GM10248 (cell line): ENCODE results near the gene RAPGEF3.

Source experiments
- CTCF ChIA-PET: fragments of 300-600 bp; sonication (Branson Sonifier 250); formaldehyde crosslinking; extraction: SDS; loops from one replicate; lab custom pipeline; 2021; ENCODE audit warnings: antibody characterized with exemption; lab: Yijun Ruan, JAX
- POLR2A ChIA-PET: fragments of 350-650 bp; sonication (Branson Sonifier 250); formaldehyde crosslinking; extraction: SDS; loops from one replicate; lab custom pipeline; 2020; ENCODE audit warnings: antibody characterized with exemption; lab: Yijun Ruan, JAX
- DNase-seq: peaks from one replicate; pipeline ENCODE4 v3.0.0; 2012; ENCODE audit errors: extremely low spot score
- TF ChIP-seq, protein P1 (sequence below): IDR thresholded peaks from 2 replicates; pipeline ENCODE4 v1.5.1; 2012; ENCODE audit warnings: mild to moderate bottlenecking, low read depth; ENCODE audit errors: extremely low read depth, missing control alignments, control extremely low read depth

RAPGEF3 gene

DNA sequence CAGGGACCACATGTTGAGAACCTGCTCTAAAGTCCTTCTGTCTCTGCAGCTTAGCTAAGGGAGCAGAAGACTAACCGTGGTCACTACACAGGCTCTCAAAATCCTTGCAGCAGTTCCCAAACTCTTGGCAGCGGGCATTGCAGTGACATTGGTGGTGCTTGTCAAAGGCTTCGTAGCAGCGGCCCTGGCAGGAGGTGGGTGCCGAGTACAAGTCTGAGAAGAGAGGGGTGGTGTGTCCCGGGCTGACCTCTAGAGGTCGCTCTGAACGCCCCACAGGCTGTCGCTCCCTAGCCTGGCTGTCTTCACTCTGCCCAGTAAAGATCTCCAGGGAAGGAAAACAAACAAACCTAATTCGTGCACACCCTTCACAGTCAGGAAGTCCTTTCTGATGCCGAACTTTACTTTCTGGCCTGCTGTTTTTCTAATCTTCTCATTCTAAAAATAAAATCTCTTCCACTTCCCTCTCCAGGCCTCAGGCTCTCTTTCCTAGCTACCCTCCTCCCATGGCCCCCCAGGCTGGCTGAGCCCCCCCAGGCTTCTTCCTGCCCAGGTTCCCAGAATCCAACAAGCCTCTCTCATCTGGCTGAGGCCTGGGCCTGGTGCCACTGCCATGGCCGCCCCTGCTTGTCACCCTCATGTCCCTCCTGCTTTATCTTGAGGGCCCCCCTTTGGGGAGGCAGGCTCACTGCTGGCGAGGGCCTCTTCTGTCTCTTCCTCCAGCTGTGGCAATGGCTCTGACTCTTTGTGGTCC is 41.1 kb downstream of the RAPGEF3 start:
- ChIA-PET POLR2A (interaction anchor here (1.8 kb wide), 1 partner anchor 23 kb away, joined by 4 read pairs; no protein-coding TSS in a partner anchor), CTCF (interaction anchor here (1.0 to 46.2 kb wide), 15 partner anchors 8 to 128 kb away, joined by 3 to 1524 read pairs (median 4); partner anchors contain the start of genes ENDOU, RAPGEF3, RPAP3 and SLC48A1)
- TF ChIP-seq, protein P1, sequence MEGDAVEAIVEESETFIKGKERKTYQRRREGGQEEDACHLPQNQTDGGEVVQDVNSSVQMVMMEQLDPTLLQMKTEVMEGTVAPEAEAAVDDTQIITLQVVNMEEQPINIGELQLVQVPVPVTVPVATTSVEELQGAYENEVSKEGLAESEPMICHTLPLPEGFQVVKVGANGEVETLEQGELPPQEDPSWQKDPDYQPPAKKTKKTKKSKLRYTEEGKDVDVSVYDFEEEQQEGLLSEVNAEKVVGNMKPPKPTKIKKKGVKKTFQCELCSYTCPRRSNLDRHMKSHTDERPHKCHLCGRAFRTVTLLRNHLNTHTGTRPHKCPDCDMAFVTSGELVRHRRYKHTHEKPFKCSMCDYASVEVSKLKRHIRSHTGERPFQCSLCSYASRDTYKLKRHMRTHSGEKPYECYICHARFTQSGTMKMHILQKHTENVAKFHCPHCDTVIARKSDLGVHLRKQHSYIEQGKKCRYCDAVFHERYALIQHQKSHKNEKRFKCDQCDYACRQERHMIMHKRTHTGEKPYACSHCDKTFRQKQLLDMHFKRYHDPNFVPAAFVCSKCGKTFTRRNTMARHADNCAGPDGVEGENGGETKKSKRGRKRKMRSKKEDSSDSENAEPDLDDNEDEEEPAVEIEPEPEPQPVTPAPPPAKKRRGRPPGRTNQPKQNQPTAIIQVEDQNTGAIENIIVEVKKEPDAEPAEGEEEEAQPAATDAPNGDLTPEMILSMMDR: peak; percentile 37
- DNase-seq: peak; percentile 74

DNA sequence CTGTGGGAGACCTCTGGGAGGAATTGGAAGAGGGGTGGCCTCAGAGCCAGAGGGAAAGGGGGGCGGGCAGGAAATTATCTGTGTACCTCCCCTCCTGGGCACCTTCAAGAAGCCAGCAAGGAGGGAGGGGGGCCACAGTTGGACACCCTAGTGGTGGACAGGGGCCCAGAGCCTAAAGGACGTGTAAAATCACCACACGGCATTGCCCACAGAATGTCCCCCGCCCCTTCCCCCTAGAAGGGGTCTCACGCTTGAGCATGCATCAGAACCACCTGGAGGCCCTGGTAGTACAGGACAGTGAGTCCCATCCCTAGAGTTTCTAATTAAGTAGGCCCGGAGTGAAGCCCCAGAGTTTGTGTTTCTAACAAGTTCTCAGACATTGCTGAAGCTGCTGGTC is 41.6 kb downstream of the RAPGEF3 start:
- POLR2A ChIA-PET: interaction anchor here (1.8 kb wide), 1 partner anchor 24 kb away, joined by 4 read pairs; no protein-coding TSS in a partner anchor
- CTCF ChIA-PET: interaction anchor here (1.0 to 46.2 kb wide), 12 partner anchors 8 to 123 kb away, joined by 3 to 1524 read pairs (median 17); partner anchors contain the start of genes ENDOU, RAPGEF3, RPAP3 and SLC48A1
- TF ChIP-seq, protein P1: no peak
- DNase-seq: no peak

DNA sequence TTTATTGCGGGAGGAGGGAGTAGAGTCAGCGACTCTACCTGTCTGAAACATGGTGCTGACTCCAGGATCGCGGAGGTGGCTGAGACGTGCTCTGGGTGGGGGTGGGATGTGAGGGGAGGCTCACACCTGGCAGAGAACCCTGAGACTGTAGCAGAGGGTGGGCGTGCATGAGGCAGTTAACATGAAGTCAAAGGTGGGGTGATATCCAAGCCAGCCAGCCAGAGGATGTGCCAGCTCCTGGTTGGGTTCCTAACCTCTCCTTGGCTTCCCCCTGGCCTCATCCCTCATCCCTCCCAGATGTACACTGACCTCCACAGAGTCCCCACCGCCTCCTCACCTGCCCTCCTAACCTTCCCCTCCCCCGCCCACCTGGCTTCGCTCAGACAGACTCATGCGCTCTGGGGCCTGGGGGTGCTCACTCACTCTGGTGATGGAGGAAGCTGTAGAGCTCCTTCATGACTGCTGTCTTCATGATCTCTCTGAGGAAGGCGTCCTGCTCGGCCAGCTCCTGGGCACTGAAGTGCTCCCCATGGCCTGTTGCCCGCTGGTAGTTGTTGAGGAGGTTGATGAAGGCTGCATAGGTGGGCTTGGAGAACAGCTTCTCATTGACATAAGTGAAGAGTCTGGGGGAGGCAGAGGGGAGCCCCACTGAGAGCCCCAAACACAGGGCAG is 42.7 kb downstream of the RAPGEF3 start:
- CTCF ChIA-PET: interaction anchor here (0.8 to 46.2 kb wide), 19 partner anchors 9 to 234 kb away, joined by 3 to 1524 read pairs (median 7); partner anchors contain the start of genes ENDOU, RAPGEF3, RPAP3 and SLC48A1
- TF ChIP-seq, protein P1: no peak
- POLR2A ChIA-PET: no interaction called here
- no peak for DNase-seq

DNA sequence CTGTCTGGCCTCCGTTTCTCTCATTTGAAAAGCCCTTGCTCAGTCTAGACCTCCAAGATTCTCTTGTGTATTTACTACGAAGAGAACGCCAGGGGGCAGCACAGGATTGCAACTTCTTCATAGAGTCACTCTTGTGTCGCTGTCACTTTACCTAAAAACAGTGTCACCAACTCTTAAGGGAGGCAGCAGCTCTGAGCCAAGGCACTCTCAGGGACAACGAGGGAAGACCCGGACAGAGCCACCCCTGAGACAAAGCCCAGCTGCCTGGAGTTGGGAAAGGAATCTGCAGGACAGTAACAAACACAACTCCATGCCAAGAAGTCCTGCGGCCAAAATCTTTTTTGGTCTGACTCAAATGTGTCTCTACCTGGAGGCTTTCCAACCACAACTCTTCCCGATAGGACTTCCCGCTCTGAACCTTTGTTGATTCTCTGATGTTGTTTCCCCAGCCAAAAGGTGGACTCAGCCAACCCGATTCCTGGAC is 43.2 kb downstream of the RAPGEF3 start:
- CTCF ChIA-PET: interaction anchor here (0.6 to 46.2 kb wide), 19 partner anchors 9 to 444 kb away, joined by 3 to 1524 read pairs (median 7); partner anchors contain the start of genes ENDOU, HDAC7, RAPGEF3 and RPAP3
- POLR2A ChIA-PET: no interaction called here
- DNase-seq: peak; percentile 77
- TF ChIP-seq, protein P1: peak; percentile 83

DNA sequence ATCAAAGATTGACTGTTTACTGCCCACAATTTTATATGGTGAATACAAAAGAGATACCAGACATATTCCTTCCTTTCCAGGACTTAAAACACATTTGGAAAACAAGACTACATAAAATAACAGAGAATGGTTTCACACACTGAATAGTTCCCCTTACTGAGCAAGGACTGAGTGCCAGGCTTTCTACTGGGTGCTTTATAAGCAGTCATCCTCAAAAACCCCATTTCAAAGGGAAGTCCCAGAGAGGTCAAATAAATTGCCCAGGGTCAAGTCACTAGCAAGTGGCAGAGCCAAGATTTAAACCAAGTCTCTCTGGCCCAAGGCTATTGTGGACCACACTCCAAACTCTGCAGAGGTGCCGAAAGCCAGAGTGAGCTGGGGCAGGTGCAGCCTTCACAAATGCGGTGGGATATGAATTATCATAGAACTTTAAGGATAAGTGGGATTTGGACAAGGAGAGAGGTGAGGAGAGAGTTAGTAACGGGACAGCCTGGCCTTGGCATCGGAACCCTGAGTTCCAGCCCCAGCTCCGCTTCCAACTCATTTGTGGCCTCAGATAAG is 43.8 kb downstream of the RAPGEF3 start:
- TF ChIP-seq, protein P1: peak; percentile 5
- DNase-seq: no peak
- ChIA-PET POLR2A (no interaction called here), CTCF (interaction anchor here (0.6 to 46.2 kb wide), 17 partner anchors 8 to 445 kb away, joined by 3 to 1524 read pairs (median 11); partner anchors contain the start of genes ENDOU, HDAC7, RAPGEF3 and RPAP3)
